C4-2B (cell line): Measurements from ENCODE around the gene NUP35.
"Not testable (repeated sequence)": the region's sequence is repeated elsewhere in the genome, so short reads cannot be mapped to it uniquely, and the experiment has no call there.

Experiments used
- CTCF ChIP-seq: fragments of 450-650 bp; conservative IDR thresholded peaks from 2 replicates; pipeline ENCODE4 v1.5.1; 2017; ENCODE audit warnings: mild to moderate bottlenecking
- ZFX ChIP-seq: fragments of 450-650 bp; IDR thresholded peaks from 2 replicates; pipeline ENCODE4 v1.6.1; 2017

- TF ChIP-seq CTCF, ZFX: not testable (repeated sequence)
These were observed 30.5 kb downstream of the NUP35 start for GRCh38 chr2:183154772-183155171.
